Keratinocyte (primary cell): Measurements from ENCODE around the gene GADD45G.

Experiments used
- CTCF ChIP-seq, 3 experiments: IDR thresholded peaks in 1 of 3; conservative IDR thresholded peaks in 1 of 3; optimal IDR thresholded peaks in 1 of 3; 2 replicates in 2 of 3; 3 replicates in 1 of 3; pipeline versions ENCODE3 to v1.5.1; 2011; ENCODE audit warnings: low read length in 3 of 3, mild to moderate bottlenecking in 3 of 3, moderate library complexity in 2 of 3, control low read depth in 1 of 3, inconsistent platforms in 1 of 3; ENCODE audit not compliant: insufficient read depth in 2 of 3; ENCODE audit errors: extremely low read depth in 1 of 3
- EZH2 ChIP-seq: IDR thresholded peaks from one replicate; pipeline ENCODE4 v1.6.1; 2012; ENCODE audit warnings: inconsistent platforms, mild to moderate bottlenecking, low read length, moderate library complexity

- TF ChIP-seq CTCF (optimal IDR thresholded peaks at IDR 0.05 in 1 of 3, IDR thresholded peaks at IDR 0.05 in 1 of 3, conservative IDR thresholded peaks at IDR 0.05 in 1 of 3; ENCODE audit: extremely low read depth in 1 of 3, insufficient read depth in 2 of 3, low read length in 3 of 3) (no peak), EZH2 (no peak)
Measured at GRCh38 chr9:89606049-89606623, 1.3 kb downstream of the GADD45G start.
